Astrocyte of the cerebellum (primary cell): ENCODE measurements around the gene ANGPT4.

Source experiments
- DNase-seq: peaks from one replicate; pipeline ENCODE4 v3.0.0-alpha.2; 2011; ENCODE audit warnings: low read depth
- H3K4me3 ChIP-seq: 2 replicates; pipeline ENCODE4 v1.5.1; 2011; ENCODE audit warnings: mild to moderate bottlenecking, low read depth, low read length, moderate library complexity
- in situ Hi-C: cut with HindIII; loops from 2 replicates; pipeline ENCODE4 v1.10.0; 2017; ENCODE audit warnings: low sequenced_read_pairs
- TF ChIP-seq, protein P1 (sequence below): IDR thresholded peaks from 2 replicates; pipeline ENCODE4 v1.5.1; 2012; ENCODE audit warnings: low read length, low read depth, moderate library complexity, mild to moderate bottlenecking; ENCODE audit errors: missing control alignments

ANGPT4 gene

DNA sequence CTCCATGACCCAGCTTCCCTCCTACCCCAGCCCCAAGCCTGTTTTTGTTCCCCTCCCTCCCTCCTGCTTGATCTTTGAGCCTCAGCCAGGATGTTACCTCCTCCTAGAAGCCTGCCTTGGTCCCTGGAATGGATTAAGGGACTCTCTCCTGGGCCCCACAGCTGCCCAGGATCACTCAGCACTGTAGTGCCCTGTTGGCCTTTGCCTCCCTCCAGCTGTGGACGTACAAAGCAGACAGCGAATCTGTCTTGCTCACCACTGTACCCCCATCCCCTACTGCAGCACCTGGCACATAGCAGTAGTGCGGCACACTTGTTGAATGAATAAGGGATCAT lies 94.4 kb downstream of the ANGPT4 start:
- in situ Hi-C loops, result no loop called here
- no peak overlapping the region for H3K4me3 ChIP-seq
- DNase-seq, result no peak
- TF ChIP-seq, protein P1, sequence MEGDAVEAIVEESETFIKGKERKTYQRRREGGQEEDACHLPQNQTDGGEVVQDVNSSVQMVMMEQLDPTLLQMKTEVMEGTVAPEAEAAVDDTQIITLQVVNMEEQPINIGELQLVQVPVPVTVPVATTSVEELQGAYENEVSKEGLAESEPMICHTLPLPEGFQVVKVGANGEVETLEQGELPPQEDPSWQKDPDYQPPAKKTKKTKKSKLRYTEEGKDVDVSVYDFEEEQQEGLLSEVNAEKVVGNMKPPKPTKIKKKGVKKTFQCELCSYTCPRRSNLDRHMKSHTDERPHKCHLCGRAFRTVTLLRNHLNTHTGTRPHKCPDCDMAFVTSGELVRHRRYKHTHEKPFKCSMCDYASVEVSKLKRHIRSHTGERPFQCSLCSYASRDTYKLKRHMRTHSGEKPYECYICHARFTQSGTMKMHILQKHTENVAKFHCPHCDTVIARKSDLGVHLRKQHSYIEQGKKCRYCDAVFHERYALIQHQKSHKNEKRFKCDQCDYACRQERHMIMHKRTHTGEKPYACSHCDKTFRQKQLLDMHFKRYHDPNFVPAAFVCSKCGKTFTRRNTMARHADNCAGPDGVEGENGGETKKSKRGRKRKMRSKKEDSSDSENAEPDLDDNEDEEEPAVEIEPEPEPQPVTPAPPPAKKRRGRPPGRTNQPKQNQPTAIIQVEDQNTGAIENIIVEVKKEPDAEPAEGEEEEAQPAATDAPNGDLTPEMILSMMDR, result no peak

DNA sequence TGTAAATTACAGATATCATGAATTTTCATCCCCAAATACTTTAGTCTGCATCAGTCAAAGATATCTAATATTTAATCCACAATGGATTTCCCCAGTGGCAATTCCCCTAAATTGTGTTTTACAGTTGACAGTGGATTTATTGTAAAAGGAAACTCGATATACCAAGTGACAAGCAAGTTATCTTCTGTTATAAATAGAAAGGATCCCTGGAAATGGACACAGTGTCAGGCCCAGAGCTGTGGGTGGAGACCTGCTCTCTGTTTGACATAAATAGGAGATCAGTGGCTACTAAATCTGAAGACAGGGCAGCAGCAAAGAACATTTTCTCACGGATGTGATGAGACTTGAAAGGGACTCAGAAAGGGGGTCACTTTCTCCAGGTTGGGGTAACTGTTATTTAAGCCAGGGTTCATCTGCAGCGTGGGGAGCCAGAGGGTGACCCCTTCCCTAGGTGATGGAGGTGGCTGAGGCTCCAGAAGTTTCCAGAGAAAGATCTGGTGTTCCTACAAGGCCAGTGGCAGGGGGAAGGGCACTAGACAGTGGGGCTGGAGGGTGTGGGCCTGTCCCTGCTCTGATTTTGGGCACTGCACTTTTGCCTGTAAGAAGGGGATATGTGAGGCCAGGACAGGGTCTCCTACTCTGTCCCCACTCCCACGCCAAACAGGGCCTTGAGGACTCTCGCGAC lies 94.9 kb downstream of the ANGPT4 start:
- no peak overlapping the region for H3K4me3 ChIP-seq
- in situ Hi-C loops, result no loop called here
- TF ChIP-seq, protein P1, result no peak
- DNase-seq, result no peak

DNA sequence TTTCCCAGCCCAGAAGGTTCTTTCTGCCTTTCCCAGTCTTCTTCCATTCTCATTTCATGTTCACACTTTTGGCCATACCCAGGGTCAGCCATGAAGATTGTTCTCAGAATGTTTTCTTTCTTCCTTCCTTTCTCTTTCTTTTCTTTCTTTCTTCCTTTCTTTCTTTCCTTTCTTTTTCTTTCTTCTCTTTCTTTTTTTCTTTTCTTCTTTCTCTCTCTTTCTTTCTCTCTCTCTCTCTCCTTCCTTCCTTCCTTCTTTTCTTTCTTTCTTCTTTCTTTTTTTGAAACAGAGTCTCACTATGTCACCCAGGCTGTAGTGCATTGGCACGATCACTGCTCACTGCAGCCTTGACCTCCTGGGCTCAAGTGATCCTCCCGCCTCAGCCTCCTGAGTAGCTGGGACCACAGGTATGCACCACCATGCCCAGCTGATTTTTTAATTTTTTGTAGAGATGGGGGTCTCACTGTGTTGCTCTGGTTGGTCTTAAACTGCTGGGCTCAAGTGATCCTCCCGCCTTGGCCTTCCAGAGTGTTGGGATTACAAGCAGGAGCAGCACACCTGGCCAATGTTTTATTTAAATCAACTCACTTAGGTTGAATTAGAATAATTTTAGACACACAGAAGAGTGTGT lies 95.7 kb downstream of the ANGPT4 start:
- in situ Hi-C loops, result no loop called here
- no peak for DNase-seq
- TF ChIP-seq, protein P1, result no peak
- H3K4me3 ChIP-seq, result no peak overlapping the region
